ENCODE measurements around the gene CIROP. TPM values are rescaled to one million over a fixed set of nuclear protein-coding genes. Genes with fewer than 3 reads are reported as not detected.

CIROP gene
- total RNA-seq, 1 donor from 2014 or later, result not detected

DNA sequence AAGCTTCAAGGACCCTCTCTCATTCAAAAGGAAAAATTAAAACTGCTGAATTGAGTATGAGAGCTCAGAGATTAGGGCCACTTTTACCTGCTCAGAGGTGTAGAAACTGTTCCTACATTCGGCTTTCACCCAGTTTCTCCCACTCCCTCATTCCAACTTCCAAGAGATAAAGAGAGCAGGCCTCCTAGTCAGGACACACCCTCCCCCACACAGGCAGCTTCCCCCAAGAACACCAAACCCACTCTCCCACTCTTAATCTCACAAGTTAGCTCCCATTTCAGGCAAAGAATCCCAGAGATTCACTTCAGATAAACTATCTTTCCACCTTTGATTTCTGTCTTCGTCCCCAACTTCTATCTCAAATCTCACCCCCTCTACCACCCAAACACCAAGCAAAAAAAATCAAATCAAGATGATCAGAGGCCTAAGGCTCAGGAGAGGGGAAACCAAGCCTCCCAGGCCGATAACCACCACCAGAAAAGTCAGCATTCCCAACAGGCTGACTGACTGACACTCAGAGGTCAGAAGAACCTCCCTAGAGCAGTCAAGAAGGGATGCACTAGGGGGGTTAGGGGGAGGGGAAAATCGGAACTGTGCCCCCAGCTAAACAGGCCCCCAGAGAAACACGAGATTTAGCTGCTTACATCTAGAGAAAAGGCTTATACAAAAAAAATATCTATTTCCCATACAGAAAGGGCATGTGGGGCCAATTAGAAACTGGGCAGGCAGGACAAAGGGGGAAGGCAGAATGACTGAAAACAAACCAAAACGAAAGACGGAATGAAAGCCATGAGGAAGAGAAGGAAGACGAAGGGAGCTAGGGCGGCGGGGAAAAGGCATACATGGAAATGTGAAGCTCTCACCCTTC, 34.3 kb downstream of the CIROP start:
- no peak for FAIRE-seq
- DNase-seq (ENCODE audit: low spot score in 2 of 2), result no peak

DNA sequence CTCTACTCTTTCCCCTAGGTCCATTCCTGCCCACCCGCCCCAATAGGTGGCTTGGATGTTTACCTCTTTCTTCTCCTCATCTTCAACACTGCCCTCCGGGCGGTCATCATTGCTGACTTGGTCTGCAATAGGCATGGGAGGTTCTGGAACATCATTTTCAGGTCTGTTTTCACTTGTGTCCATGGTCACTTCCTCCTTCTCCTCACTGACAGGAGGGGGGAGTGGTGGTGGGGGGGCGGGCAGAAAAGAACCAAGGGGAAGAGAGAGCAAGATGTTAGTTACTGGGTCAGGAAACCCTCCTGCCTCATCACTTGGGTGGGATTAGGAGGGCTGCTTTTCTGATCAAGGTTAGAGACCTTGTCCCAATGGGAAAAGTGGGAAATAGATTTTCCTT, 35.4 kb downstream of the CIROP start:
- DNase-seq (ENCODE audit: low spot score in 2 of 2) (peak in 1 of 2 donors; percentile 8), FAIRE-seq (no peak)

DNA sequence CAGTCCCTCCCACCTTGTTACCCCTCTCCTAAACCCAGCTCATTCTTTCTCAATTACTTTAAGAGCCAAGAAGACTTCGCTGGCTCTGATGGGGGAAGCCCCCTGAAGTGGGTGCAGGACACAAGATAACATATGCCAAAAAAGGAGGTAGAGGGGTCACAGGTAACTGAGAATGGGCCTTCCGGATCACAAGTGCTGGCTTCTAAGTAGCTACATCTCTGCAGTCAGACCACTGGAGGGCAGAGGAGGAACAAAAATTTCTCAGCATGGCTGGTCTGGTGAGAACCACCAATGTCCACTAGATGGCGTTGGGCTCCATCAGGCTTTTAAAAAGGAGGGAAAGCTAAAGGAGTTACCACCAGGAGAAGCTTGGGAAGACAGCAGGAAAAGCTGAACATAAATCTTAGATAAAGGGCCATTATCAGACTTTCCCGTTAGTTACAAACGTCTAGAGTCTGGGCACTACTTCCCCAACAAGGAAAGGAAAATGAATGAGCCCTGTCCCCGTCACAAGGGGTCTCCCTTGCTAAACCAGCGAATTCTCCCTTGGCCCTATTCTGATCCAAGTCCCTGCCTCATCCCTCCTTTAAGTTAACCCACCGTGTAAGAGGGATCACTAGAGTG, 35.9 kb downstream of the CIROP start:
- DNase-seq (ENCODE audit: low spot score in 2 of 2) (peak; percentile 81 to 91), FAIRE-seq (no peak)

DNA sequence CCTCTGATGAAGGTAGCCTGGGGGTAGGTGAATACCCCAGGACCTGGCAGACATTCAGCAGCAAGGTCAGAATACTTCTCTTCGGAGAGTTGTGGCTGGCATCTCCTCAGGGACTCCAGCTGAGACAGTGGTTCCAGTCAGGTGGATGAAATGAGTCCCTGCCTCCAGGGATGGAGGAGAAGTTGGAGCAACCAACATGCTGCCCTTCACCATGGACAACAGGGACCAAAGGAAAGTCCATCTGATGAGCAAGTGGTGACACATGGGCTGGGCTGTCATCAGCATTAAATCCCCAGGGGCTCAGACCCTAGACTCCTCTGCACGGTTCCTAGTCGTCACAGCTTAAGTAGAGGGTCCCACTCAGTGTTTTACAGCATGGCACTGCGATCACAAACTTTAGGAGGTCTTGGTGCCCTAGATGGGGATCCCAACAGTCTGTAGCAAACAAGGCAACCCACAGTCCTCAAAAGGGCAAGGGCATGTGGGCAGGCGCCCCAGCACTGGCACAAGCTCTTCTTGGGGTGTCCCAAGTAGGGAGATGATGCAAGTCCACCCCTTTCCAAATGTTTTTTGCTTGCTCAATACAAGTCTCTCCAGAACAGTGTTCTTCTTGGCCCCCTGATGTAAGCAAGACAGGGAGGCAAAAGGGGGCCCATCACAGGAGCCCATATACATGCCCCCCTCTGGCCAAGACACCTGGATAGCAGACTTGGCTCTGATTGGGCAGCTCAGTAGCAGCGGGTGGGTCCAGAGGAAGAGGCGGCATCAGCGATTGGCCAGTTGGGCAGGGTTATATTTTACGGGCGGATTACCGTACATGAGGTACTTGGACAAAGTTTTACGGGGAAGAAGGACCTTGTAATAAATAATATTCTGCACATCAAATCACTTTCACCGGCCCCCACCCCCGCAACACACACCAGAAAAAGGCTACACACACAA, 36.7 kb downstream of the CIROP start:
- no peak for FAIRE-seq

DNA sequence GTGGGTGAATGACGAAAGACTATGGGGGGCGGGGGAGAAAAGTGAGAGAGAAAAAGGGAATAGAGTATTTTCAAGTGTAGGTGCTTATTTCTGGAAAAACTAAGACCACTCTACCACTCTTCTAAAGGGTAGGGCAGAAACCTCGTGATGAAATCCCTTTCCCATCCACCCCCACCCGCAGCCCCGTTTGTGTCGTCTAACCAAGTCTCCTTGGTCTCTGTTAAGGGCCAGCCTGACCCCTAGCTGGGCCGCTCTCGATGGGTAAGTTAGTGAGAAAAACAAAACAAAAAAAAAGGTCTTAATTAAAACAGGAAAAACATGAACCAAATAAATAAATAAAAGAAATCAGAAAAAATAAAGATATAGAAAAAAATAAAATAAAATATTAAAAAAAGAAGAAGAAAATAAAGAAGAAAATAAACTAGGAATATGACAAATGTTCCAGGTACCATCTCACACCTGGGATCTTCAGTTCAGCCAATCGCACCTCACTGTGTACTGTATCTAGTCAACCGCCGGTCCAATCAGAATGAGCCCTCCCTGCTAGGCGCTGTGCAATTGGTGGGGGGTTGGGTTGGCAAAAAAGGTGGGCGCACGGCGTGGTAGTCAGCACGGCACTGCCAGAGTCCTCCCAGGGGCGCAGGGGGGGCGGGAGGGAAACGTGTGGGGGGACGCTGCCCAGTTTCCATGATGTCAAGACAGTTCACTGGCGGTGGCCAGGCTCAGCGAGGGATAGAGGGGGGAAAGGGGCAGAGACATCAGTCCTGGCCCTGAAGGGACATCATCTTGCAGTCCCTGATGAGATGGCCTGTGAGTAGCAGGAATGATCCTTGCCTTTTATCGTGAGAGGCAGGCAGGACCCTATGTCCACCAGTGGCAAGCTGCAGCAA, 37.7 kb downstream of the CIROP start:
- DNase-seq (ENCODE audit: low spot score in 2 of 2) (peak in 1 of 2 donors; percentile 3), FAIRE-seq (no peak)

More for the DNA sequence above, 36.7 kb downstream of the CIROP start:
- peak in 1 of 2 donors; percentile 8 for DNase-seq (ENCODE audit: low spot score in 2 of 2)

DNA sequence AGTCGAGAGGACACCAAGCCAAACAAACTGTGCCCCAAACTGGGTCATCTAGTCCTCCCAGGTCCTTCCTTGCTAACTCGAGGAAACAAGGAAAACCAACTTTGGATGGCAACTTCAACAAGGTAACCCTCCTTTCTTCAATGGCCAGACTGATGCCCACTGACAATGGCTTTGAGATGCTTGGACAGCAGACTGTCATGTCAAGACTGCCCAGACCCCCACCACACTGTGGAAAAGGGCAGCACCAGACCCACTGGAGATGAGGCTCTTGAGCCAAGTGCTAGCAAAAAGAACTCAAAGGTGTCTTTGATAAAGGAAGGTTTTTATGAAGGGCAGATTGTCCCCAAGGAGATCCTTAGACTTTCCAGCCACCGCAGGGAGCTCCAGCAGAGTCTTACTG, 38.4 kb downstream of the CIROP start:
- DNase-seq (ENCODE audit: low spot score in 2 of 2) (peak in 1 of 2 donors; percentile 2), FAIRE-seq (no peak)

DNA sequence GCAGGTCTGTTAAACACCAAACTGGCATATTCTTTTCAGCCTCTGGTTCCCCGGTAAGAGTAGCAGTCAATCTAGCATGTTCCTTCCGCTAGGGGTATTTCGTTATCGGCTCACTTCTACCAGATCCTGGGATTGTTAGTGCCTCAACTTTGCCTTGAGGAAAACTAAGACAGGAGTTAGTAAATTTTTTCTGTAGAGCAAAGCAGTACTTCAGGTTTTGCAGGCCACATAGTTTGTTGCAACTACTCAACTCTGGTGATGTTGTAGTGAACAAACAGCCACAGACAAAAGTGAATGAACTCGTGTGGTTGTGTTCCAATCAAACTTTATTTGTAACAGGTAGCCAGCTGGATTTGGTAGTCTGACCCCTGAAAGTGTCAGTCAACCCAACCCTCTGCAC, 41.2 kb downstream of the CIROP start:
- no peak for FAIRE-seq
- DNase-seq (ENCODE audit: low spot score in 2 of 2), result no peak

DNA sequence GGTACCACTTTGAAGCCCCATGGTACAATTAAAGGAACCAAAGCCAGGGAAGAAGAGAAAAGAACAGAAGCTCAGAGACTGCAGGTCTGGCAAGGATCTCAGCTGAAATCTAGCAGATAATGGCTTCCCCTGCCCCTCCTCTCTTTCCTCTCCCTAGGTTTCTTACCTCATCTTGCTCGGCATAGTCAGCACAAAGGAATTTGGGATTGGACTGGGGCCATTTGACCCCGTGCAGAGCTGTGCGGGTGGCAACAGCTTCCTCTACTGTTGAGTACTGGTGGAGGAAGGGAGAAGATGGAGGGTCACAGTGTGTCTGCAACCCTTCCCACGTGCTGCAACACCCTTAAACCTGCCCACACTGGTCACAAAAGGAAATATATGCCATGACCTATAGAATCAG, 42.8 kb downstream of the CIROP start:
- no peak for FAIRE-seq
- DNase-seq (ENCODE audit: low spot score in 2 of 2), result peak in 1 of 2 donors; percentile 6

DNA sequence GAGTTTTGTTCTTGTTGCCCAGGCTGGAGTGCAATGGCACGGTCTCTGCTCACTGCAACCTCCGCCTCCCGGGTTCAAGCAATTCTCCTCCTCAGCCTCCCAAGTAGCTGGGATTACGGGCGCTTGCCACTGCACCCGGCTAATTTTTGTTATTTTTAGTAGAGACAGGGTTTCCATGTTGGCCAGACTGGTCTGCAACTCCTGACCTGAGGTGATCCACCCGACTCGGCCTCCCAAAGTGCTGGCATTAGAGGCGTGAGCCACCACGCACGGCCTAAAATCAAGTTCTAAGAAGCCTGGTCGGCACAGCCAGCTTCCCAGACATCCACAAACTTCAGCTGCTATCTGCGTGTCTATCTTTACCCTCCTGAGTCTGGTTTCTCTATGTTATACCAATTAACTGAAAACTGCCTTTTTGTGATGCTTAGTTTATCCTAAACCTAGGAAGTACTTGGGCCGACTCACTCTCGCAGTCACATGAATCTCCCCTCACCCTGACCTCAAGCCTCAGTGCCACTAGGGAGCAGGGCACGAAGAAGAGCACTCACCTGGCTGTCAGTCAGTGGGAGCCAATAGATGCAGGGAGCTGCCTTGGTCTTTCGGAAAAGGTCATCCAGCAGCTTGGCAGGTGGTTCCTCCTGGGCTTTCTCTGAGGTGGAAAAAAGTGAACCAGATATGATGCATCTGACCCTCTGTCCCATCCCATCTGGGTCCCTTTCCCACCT, 44.1 kb downstream of the CIROP start:
- DNase-seq (ENCODE audit: low spot score in 2 of 2) (peak in 1 of 2 donors; percentile 5), FAIRE-seq (no peak)

DNA sequence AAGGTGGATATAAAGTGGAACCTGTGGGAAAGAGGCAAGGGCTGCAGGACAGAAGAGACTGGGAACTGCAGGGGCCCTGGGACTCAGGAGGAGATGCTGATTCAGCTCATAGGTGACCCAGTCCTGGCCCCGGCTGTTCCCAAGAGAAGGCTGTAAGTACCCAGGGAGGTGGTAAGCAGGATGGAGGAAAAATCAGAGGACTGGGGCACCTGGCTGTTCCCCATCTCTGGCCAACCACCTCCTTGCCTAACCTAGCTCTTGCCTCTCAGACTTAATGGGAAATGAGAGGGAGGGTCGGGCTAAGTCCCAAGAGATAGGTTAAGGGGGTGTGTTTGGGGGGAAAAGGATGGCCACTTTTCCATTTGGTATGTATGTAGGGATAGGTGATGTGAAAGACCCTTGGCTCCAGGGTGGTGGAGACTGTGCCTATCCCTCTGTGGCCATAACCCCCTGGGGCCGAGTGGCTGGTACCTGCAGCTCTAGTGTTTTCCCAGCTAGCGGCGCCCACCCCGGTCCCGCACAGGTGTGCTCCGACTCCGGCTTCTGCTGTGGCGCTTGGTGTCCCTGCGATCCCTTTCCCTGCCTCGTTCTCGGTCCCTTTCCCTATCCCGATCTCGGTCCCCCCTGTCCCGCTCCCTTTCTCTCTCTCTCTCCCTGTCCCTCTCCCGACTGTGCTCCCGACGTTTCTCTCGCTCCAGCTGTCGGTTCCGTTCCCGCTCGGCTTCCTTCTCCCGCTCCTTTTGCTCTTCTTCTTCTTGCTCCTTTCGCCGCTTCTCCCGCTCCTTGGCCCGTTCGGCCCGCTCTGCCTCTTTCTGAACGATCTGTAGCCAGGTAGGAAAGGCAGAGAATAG, 45.9 kb downstream of the CIROP start:
- no peak for DNase-seq (ENCODE audit: low spot score in 2 of 2)

DNA sequence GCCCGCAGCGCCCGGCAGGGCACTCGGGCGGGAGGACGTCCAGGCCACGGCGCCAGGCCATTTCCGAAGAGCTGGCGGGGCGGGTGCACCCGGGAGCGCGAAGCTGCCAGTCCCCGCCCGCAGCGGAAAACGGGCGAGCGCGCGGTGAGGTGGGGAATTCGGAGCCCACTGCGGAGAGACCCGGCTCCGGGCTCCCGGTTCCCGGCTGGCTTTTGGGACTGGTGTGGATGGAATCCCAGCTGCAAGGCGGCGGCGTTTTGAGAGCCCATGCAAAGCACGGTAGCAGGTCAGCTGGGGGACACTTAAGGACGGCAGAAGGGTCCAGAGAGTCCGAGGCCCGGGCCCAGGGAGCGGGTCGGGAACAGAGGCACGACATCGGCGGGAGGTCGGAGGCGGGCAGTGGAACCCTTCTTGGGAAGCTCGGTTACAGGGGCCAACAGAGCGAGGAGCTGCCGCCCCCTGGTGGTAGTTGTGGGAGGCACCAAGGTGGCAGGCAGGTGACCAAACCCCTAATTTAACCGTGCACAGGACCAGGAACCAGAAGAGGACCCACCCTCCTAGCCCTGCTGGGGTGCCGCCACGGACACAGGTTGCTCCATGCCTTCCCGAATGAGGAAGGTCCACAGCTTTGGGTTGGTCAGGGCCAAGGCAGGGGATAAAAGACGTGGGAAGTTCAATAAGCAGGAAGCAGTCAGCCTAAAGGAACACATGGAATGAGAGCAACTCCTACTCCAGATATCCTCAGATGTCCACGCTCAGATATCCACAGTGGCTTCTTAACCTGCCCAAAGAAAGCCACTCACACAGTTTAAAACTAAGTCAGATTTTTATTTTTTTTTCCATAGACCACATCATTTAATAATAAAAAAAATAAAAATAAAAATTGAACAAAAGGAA, 46.8 kb downstream of the CIROP start:
- DNase-seq (ENCODE audit: low spot score in 2 of 2), result peak; percentile 92
- FAIRE-seq, result no peak

More for the DNA sequence above, 45.9 kb downstream of the CIROP start:
- FAIRE-seq, result no peak

DNA sequence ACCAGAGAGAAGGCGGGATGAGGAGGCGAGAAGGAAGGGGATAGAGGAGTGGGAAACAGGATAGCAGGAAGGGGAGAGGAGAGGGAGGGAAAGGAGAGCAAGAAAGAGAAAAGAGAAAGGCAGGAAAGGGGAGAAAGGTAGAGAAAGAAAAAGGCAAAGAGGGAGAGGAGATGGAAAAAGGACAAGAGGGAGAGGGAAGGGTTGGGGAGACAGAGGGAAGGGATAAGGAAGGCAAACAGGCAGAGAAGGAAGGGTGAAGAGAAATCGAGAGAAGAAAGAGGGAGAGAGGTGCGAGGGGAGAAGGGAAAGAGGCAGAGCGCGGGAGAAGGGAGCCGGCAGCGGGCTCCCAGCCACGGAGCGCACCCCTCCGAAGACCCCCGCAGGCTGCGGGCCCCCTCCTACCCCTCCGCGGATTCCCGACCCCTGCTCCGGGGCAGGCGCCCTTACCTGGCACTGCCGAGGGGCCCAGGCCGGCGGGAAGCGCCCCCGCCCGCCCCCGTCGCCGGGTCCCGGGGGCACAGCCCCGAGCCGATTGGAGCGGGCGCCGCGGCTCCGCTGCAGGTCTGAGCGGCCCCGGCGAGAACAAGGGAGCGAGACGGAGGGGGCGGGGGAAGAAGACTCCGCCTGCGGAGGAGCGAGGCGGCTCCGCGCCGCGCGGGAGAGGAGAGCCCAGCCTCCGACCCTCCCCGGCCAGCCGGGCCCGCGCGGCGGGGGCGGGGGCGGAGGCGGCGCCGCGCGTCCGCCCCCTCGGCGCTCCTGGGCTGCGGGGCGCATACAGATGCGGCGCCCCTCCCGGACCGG, 47.6 kb downstream of the CIROP start, which contains the start of gene CDH24:
CDH24 (minus strand) TSS at position 565 of the 801 bp plus-strand sequence. CDS start 1,787 bp downstream, outside the sequence.
- DNase-seq (ENCODE audit: low spot score in 2 of 2) (peak; percentile 86 to 87), FAIRE-seq (no peak)

DNA sequence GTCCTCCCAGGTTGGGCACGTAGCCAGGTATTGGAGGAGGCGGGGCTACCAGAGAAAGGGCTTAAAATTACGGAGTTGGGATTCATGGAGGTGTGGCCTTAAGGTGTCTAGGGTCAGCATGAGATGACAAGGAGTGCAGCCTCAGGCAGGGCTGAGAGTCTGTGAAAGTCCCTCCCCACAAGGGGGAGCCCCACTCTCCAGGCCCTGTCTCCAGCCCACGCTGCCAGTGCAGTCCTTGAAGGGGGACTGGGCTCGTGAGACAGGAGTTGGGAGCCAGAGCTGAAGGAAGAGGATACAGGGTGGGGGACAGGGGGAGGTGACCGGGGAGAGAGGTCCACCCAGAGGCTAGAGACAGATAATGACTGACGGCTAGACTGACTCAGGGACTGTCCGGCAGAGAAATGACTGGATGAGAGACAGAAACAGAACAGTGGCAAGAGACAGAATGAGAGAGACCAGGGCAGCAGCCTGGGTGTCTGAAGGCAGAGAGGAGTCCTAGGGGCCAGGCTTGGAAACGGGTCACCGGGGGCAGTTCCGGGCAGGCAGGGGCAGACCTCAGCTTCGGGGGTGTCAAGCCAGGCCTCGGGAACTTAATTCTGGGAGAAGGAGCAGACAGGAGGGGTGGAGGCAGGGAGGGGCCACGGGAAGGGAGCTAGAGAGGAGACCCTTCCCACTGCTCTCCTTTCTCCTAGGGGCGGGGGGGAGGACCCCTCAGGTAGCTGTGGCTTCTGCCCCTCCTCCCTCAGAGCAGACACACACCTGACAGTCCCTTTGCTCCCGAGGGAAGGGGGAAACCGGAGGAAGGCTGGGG, 48.4 kb downstream of the CIROP start:
- FAIRE-seq, result no peak
- DNase-seq (ENCODE audit: low spot score in 2 of 2), result peak; percentile 75 to 81

DNA sequence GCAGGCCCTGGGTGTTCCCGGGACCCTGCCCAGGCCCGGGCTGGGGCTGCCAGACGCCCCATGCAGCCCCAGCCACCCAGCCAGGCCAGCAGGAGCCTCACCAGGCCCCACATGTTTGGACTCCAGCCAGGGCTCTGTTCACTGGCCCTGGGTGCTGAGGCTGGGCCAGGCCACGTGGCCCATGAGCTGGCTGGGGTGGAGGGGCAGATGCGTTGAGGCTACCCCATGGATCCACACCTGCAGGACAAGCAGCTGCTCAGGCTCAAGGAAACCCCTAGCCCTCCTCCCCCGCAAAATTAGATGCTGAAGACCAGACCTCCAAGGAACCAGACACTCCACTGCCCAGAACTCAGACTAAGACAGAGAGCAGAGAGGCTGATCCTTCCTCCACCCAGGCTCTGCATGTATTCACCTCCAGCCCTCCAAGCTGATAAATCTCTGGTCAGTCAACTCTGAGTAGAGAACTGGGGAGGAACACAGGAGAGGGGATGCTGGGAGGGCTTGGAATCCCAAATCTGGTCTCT, 49.1 kb downstream of the CIROP start:
- FAIRE-seq (no peak), DNase-seq (ENCODE audit: low spot score in 2 of 2) (peak in 1 of 2 donors; percentile 67)

DNA sequence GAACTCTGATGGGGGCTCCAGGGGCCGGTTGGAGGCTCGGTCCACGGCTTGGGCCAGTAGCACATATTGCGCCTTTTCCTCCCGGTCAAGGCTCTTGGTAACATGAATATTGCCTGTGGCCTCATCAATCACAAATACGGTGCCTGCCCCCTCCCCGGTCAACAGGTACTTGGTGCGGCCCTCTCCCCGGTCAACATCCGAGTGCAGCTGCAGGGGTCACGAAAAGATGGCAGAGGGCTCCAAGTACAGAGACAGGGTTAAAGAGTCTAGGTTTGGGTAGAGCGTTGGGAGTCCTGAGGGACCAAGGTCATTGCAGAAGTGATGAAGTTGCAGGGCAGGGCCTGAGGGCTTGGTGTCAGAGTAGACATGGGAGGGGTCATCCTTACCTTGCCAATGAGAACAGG, 49.6 kb downstream of the CIROP start:
- no peak for DNase-seq (ENCODE audit: low spot score in 2 of 2)
- FAIRE-seq, result no peak

All from frontal cortex (tissue), 4 donors.